PC-3 (cell line): ENCODE data around the gene NBAS. TPM values are rescaled to one million over a fixed set of nuclear protein-coding genes. Genes with fewer than 3 reads are reported as not detected.
"Not testable (repeated sequence)": the region's sequence is repeated elsewhere in the genome, so short reads cannot be mapped to it uniquely, and the experiment has no call there.

Experiments
- ATAC-seq: fragments of 200-7000 bp; cut with Tn5 transposase; 2 replicates; pipeline ENCODE4 v1.9.1; 2020; ENCODE audit warnings: mild to moderate bottlenecking, moderate library complexity
- BruUV-seq: library from RNA; stranded (reverse); fragments of 400-500 nt; replicated peaks from 2 replicates; lab custom pipeline; 2021; lab: Mats Ljungman, UMichigan
- CTCF ChIA-PET: fragments of 300-600 bp; sonication (Branson Sonifier 250); formaldehyde crosslinking; loops from one replicate; lab custom pipeline; 2022; ENCODE audit warnings: antibody characterized with exemption; lab: Charles Lee
- POLR2A ChIA-PET: fragments of 300-600 bp; sonication (Branson Sonifier 250); formaldehyde crosslinking; loops from one replicate; lab custom pipeline; 2022; ENCODE audit warnings: antibody characterized with exemption; ENCODE audit not compliant: unreplicated experiment; lab: Charles Lee
- DNase-seq: peaks from one replicate; pipeline ENCODE4 v3.0.0-alpha.2; 2015
- H2AFZ ChIP-seq: fragments of 300-600 bp; sonication (generic); 2 replicates; pipeline ENCODE4 v1.6.0; 2016; ENCODE audit warnings: antibody characterized with exemption, low read length
- H3F3A ChIP-seq: fragments of 300-600 bp; sonication (generic); one replicate; pipeline ENCODE4 v1.6.0; 2017; ENCODE audit warnings: antibody characterized with exemption, low read length, control low read depth, mild to moderate bottlenecking; ENCODE audit not compliant: unreplicated experiment
- H3K27ac ChIP-seq: fragments of 300-600 bp; sonication (generic); 2 replicates; pipeline ENCODE4 v1.5.1; 2016; ENCODE audit warnings: mild to moderate bottlenecking, low read length
- H3K27me3 ChIP-seq: fragments of 300-600 bp; sonication (generic); 2 replicates; pipeline ENCODE4 v1.6.1; 2016; ENCODE audit warnings: low read length, mixed read lengths
- H3K36me3 ChIP-seq: fragments of 300-600 bp; sonication (generic); 2 replicates; pipeline ENCODE4 v1.6.1; 2016; ENCODE audit warnings: low read depth, mixed run types, low read length, mixed read lengths
- H3K4me1 ChIP-seq: fragments of 300-600 bp; sonication (generic); 2 replicates; pipeline ENCODE4 v1.5.1; 2016; ENCODE audit warnings: low read length; ENCODE audit not compliant: insufficient read depth
- H3K4me2 ChIP-seq: fragments of 300-600 bp; sonication (generic); 2 replicates; pipeline ENCODE4 v1.6.0; 2016; ENCODE audit warnings: low read length
- H3K4me3 ChIP-seq: fragments of 300-600 bp; sonication (generic); 2 replicates; pipeline ENCODE4 v1.5.1; 2016; ENCODE audit warnings: mild to moderate bottlenecking, low read length, mixed read lengths
- H3K79me2 ChIP-seq: fragments of 300-600 bp; sonication (generic); 2 replicates; pipeline ENCODE4 v1.6.1; 2017; ENCODE audit warnings: low read length, mixed read lengths
- H3K9ac ChIP-seq: fragments of 300-600 bp; sonication (generic); 2 replicates; pipeline ENCODE4 v1.6.0; 2016; ENCODE audit warnings: mild to moderate bottlenecking, low read length
- H3K9me2 ChIP-seq: fragments of 300-600 bp; sonication (generic); replicated peaks from 2 replicates; pipeline ENCODE4 v1.6.1; 2016; ENCODE audit warnings: mixed run types, low read length, mixed read lengths
- H3K9me3 ChIP-seq: fragments of 300-600 bp; sonication (generic); 2 replicates; pipeline ENCODE4 v1.6.1; 2016; ENCODE audit warnings: low read length, mixed read lengths
- H4K20me1 ChIP-seq: fragments of 300-600 bp; sonication (generic); 2 replicates; pipeline ENCODE4 v1.6.1; 2016; ENCODE audit warnings: low read length, mixed read lengths
- CTCF ChIP-seq: fragments of 300-600 bp; sonication (generic); conservative IDR thresholded peaks from 2 replicates; pipeline ENCODE4 v1.5.1; 2017; ENCODE audit warnings: antibody characterized with exemption, low read depth, mild to moderate bottlenecking, low read length
- EZH2 ChIP-seq: fragments of 300-600 bp; sonication (generic); IDR thresholded peaks from one replicate; pipeline ENCODE4 v1.6.1; 2017; ENCODE audit warnings: antibody characterized with exemption, mild to moderate bottlenecking, low read length; ENCODE audit not compliant: unreplicated experiment
- EZH2phosphoT487 ChIP-seq: fragments of 300-600 bp; sonication (generic); IDR thresholded peaks from 2 replicates; pipeline ENCODE4 v1.6.1; 2018; ENCODE audit warnings: mild to moderate bottlenecking, antibody characterized with exemption, low read length, borderline replicate concordance
- intact Hi-C: fragments of 100-400 bp; cut with micrococcal nuclease; formaldehyde crosslinking; loops from 2 replicates; pipeline ENCODE4 v1.9.0; 2023
- total RNA-seq: library from RNA; depleted of rRNA; stranded (reverse); fragments of >200 nt; gene quantifications from 2 replicates; pipeline ENCODE4 v1.2.3, GENCODE V29; 2014

NBAS gene
- total RNA-seq, 1 experiment from 2014 or later: 37.2 TPM

- Histone ChIP-seq H3K4me1 (no peaks in the 10 kb centered on the region), H2AFZ (no peak overlapping the region), H3K9me2 (no peaks in the 10 kb centered on the region), H3F3A (no peaks in the 10 kb centered on the region), H3K36me3 (no peaks in the 10 kb centered on the region), H3K4me2 (no peak overlapping the region), H3K9me3 (no peaks in the 10 kb centered on the region), H3K9ac (no peak overlapping the region), H3K27ac (no peak overlapping the region), H3K4me3 (no peak overlapping the region), H4K20me1 (no peaks in the 10 kb centered on the region), H3K27me3 (no peaks in the 10 kb centered on the region), H3K79me2 (no peaks in the 10 kb centered on the region)
- POLR2A ChIA-PET: no interaction called here
- DNase-seq (no peak), ATAC-seq (no peak)
- intact Hi-C loops: no loop called here
- BruUV-seq: no TSS peak
- no peak for TF ChIP-seq CTCF
- TF ChIP-seq EZH2: no peak
- TF ChIP-seq EZH2phosphoT487: no peak
- CTCF ChIA-PET: no interaction called here
Measured at GRCh38 chr2:15408759-15409158, 152.4 kb downstream of the NBAS start.

- Histone ChIP-seq H3K9me2 (no peaks in the 10 kb centered on the region), H3K79me2 (no peaks in the 10 kb centered on the region), H3K27ac (no peak overlapping the region), H3K27me3 (no peaks in the 10 kb centered on the region), H3K36me3 (no peaks in the 10 kb centered on the region), H3K4me3 (no peak overlapping the region), H4K20me1 (no peaks in the 10 kb centered on the region), H3K9ac (no peak overlapping the region), H2AFZ (no peak overlapping the region), H3K4me1 (no peaks in the 10 kb centered on the region), H3K9me3 (no peaks in the 10 kb centered on the region), H3K4me2 (no peak overlapping the region), H3F3A (no peaks in the 10 kb centered on the region)
- ATAC-seq (no peak), DNase-seq (no peak)
- TF ChIP-seq EZH2phosphoT487: no peak
- no peak for TF ChIP-seq EZH2
- TF ChIP-seq CTCF: no peak
- intact Hi-C loops: no loop called here
- ChIA-PET CTCF (no interaction called here), POLR2A (no interaction called here)
- BruUV-seq: no TSS peak
Measured at GRCh38 chr2:15407666-15408065, 153.5 kb downstream of the NBAS start.

GRCh38 chr2:15404511-15404910 is 156.6 kb downstream of the NBAS start:
- H3K4me1 ChIP-seq, H2AFZ ChIP-seq, DNase-seq, H3K27ac ChIP-seq, POLR2A ChIA-PET, H3K4me3 ChIP-seq, H3K4me2 ChIP-seq, H3K9ac ChIP-seq, H3K36me3 ChIP-seq, H4K20me1 ChIP-seq, intact Hi-C loops, H3K9me2 ChIP-seq, ATAC-seq, H3K27me3 ChIP-seq, BruUV-seq, H3K9me3 ChIP-seq, CTCF ChIA-PET, H3K79me2 ChIP-seq, H3F3A ChIP-seq: not testable (repeated sequence)
